Measurements from ENCODE around the gene SIPA1L3. TPM values are rescaled to one million over a fixed set of nuclear protein-coding genes. Genes with fewer than 3 reads are reported as not detected.
A peak's percentile ranks its signal among the peaks of the same experiment; 100 is the strongest.

The SIPA1L3 gene
- total RNA-seq, 1 experiment from 2014 or later: 36.0 TPM

DNA sequence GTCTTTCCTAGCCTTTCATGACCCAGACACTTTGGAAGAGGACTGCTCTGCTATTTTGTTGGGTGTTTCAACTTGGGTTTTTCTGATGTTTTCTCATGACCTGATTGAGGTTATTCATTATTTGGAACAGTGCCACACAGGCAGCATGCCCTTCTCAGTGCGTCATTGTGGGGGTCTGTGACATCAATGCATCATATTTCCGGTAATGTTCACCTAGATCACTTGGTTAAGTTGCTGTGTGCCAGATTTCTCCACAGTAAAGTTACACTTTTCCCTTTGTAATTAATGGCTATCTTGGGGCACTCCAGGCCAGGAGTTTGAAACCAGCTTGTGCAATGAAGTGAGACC, 124.4 kb downstream of the SIPA1L3 start:
- H3K4me1 Mint-ChIP-seq (ENCODE audit: insufficient read depth, unreplicated experiment): no peaks in the 10 kb centered on the region
- ChIA-PET POLR2A (no interaction called here), CTCF (no interaction called here)
- H3K27me3 Mint-ChIP-seq (ENCODE audit: insufficient read depth, unreplicated experiment): no peaks in the 10 kb centered on the region
- H3K4me3 Mint-ChIP-seq (ENCODE audit: unreplicated experiment): no peak overlapping the region
- H3K36me3 Mint-ChIP-seq (ENCODE audit: insufficient read depth, unreplicated experiment): no peaks in the 10 kb centered on the region
- no TSS peak for BruUV-seq (replicated peaks)
- H3K9me3 Mint-ChIP-seq (ENCODE audit: unreplicated experiment): no peaks in the 10 kb centered on the region
- TF ChIP-seq CTCF (IDR thresholded peaks at IDR 0.05; ENCODE audit: unreplicated experiment): no peak
- intact Hi-C loops (cut with micrococcal nuclease): no loop called here
- peak; percentile 16 for DNase-seq (ENCODE audit: unreplicated experiment)
- H3K27ac Mint-ChIP-seq (ENCODE audit: low read depth, unreplicated experiment): no peak overlapping the region

- intact Hi-C loops (cut with micrococcal nuclease): no loop called here
- Mint-ChIP-seq H3K36me3 (ENCODE audit: insufficient read depth, unreplicated experiment) (peaks cover 4% of the 10 kb centered on the region), H3K4me3 (ENCODE audit: unreplicated experiment) (no peak overlapping the region), H3K27ac (ENCODE audit: low read depth, unreplicated experiment) (no peak overlapping the region), H3K4me1 (ENCODE audit: insufficient read depth, unreplicated experiment) (no peaks in the 10 kb centered on the region), H3K27me3 (ENCODE audit: insufficient read depth, unreplicated experiment) (no peaks in the 10 kb centered on the region), H3K9me3 (ENCODE audit: unreplicated experiment) (no peaks in the 10 kb centered on the region)
- no TSS peak for BruUV-seq (replicated peaks)
- ChIA-PET CTCF (interaction anchor here (0.6 kb wide), 1 partner anchor 1336 kb away, joined by 3 read pairs; no protein-coding TSS in a partner anchor), POLR2A (no interaction called here)
- no peak for TF ChIP-seq CTCF (IDR thresholded peaks at IDR 0.05; ENCODE audit: unreplicated experiment)
- no peak for DNase-seq (ENCODE audit: unreplicated experiment)
These were observed 125.1 kb downstream of the SIPA1L3 start for GRCh38 chr19:38032151-38032550.

DNA sequence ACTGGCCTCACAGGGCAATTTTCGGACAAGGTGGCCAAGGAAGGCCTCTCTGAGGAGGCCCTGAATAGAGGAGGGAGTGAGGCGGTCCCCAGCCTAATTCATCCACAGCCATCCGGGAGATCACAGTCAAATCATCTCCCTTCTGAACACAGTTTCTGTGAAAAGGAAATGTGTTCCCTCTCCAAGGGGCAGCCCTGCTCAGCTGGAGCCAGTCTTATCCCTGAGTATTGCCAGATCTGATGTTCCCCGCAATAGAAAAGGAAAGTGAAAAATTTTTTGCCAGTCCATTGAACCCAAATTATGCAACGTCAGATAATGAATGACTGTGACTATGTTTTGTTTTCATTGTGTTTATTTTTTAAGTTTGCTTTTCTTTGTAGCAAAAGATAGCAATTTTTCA, 125.9 kb downstream of the SIPA1L3 start:
- DNase-seq (ENCODE audit: unreplicated experiment): no peak
- H3K4me3 Mint-ChIP-seq (ENCODE audit: unreplicated experiment): no peak overlapping the region
- CTCF ChIA-PET: no interaction called here
- no peaks in the 10 kb centered on the region for H3K27me3 Mint-ChIP-seq (ENCODE audit: insufficient read depth, unreplicated experiment)
- BruUV-seq (replicated peaks): no TSS peak
- peaks cover 6% of the 10 kb centered on the region for H3K36me3 Mint-ChIP-seq (ENCODE audit: insufficient read depth, unreplicated experiment)
- H3K27ac Mint-ChIP-seq (ENCODE audit: low read depth, unreplicated experiment): no peak overlapping the region
- POLR2A ChIA-PET: interaction anchor here (0.6 kb wide), 1 partner anchor 761 kb away, joined by 4 read pairs; no protein-coding TSS in a partner anchor
- H3K9me3 Mint-ChIP-seq (ENCODE audit: unreplicated experiment): no peaks in the 10 kb centered on the region
- intact Hi-C loops (cut with micrococcal nuclease): no loop called here
- TF ChIP-seq CTCF (IDR thresholded peaks at IDR 0.05; ENCODE audit: unreplicated experiment): no peak
- H3K4me1 Mint-ChIP-seq (ENCODE audit: insufficient read depth, unreplicated experiment): no peaks in the 10 kb centered on the region

- ChIA-PET CTCF (no interaction called here), POLR2A (no interaction called here)
- Mint-ChIP-seq H3K4me3 (ENCODE audit: unreplicated experiment) (no peak overlapping the region), H3K36me3 (ENCODE audit: insufficient read depth, unreplicated experiment) (peaks cover 6% of the 10 kb centered on the region), H3K4me1 (ENCODE audit: insufficient read depth, unreplicated experiment) (no peaks in the 10 kb centered on the region), H3K9me3 (ENCODE audit: unreplicated experiment) (no peaks in the 10 kb centered on the region), H3K27ac (ENCODE audit: low read depth, unreplicated experiment) (no peak overlapping the region), H3K27me3 (ENCODE audit: insufficient read depth, unreplicated experiment) (no peaks in the 10 kb centered on the region)
- TF ChIP-seq CTCF (IDR thresholded peaks at IDR 0.05; ENCODE audit: unreplicated experiment): no peak
- intact Hi-C loops (cut with micrococcal nuclease): no loop called here
- DNase-seq (ENCODE audit: unreplicated experiment): no peak
- no TSS peak for BruUV-seq (replicated peaks)
These were observed 126.9 kb downstream of the SIPA1L3 start for GRCh38 chr19:38033658-38034491.
